HG03135 (cell line): ENCODE results near the gene SLX9.

Experiments
- ATAC-seq: cut with Tn5 transposase; IDR thresholded peaks from one replicate; pipeline ENCODE4 v1.9.1; 2021; ENCODE audit warnings: mild to moderate bottlenecking, moderate library complexity; ENCODE audit not compliant: unreplicated experiment

Gene SLX9

GRCh38 chr21:44943686-44944550 is 4.1 kb downstream of the SLX9 start:
- ATAC-seq, result no peak

- ATAC-seq, result no peak
Measured at GRCh38 chr21:44944596-44944995, 4.8 kb downstream of the SLX9 start.

GRCh38 chr21:44946254-44947041 is 6.6 kb downstream of the SLX9 start:
- ATAC-seq, result no peak

- ATAC-seq, result no peak
Measured at GRCh38 chr21:44947111-44947929, 7.5 kb downstream of the SLX9 start.

GRCh38 chr21:44947930-44948331 is 8.1 kb downstream of the SLX9 start:
- no peak for ATAC-seq

- ATAC-seq, result no peak
Measured at GRCh38 chr21:44948426-44949120, 8.7 kb downstream of the SLX9 start.

- ATAC-seq, result no peak
Measured at GRCh38 chr21:44949161-44949778, 9.4 kb downstream of the SLX9 start.

GRCh38 chr21:44949779-44950198 is 10.0 kb downstream of the SLX9 start:
- no peak for ATAC-seq

GRCh38 chr21:44950351-44950750 is 10.5 kb downstream of the SLX9 start:
- no peak for ATAC-seq

GRCh38 chr21:44951186-44951915 is 11.5 kb downstream of the SLX9 start:
- no peak for ATAC-seq

GRCh38 chr21:44952116-44952928 is 12.5 kb downstream of the SLX9 start:
- ATAC-seq, result no peak

- no peak for ATAC-seq
Measured at GRCh38 chr21:44952929-44953627, 13.2 kb downstream of the SLX9 start.

GRCh38 chr21:44953628-44954021 is 13.8 kb downstream of the SLX9 start:
- ATAC-seq, result no peak

GRCh38 chr21:44954281-44954771 is 14.5 kb downstream of the SLX9 start:
- no peak for ATAC-seq

GRCh38 chr21:44955141-44955797 is 15.4 kb downstream of the SLX9 start:
- no peak for ATAC-seq

- no peak for ATAC-seq
Measured at GRCh38 chr21:44955798-44956175, 16.0 kb downstream of the SLX9 start.

GRCh38 chr21:44956356-44957046 is 16.7 kb downstream of the SLX9 start:
- no peak for ATAC-seq
